Neural cell (in vitro differentiated cells): Measurements from ENCODE around the gene TMCC1. TPM values are rescaled to one million over a fixed set of nuclear protein-coding genes. Genes with fewer than 3 reads are reported as not detected.
A peak's percentile ranks its signal among the peaks of the same experiment; 100 is the strongest.

Source experiments
- H2AFZ ChIP-seq: fragments of 200-600, 300-800 bp; sonication (generic), shearing (Covaris generic); 2 replicates; pipeline ENCODE4 v1.6.0; 2014; ENCODE audit warnings: low read depth, mild to moderate bottlenecking, antibody characterized with exemption, low read length, moderate library complexity
- H3F3A ChIP-seq: fragments of 200-600 bp; shearing (Covaris generic); 2 replicates; pipeline ENCODE4 v1.6.1; 2016; ENCODE audit warnings: mild to moderate bottlenecking, moderate library complexity, mixed read lengths, antibody characterized with exemption, low read length; ENCODE audit not compliant: insufficient read depth, poor library complexity, severe bottlenecking
- H3K27ac ChIP-seq: fragments of 200-600, 300-800 bp; sonication (generic), shearing (Covaris generic); 2 replicates; pipeline ENCODE4 v1.5.1; 2014; ENCODE audit warnings: mild to moderate bottlenecking, low read length, moderate library complexity
- H3K27me3 ChIP-seq: fragments of 300-800, 200-600 bp; sonication (generic), shearing (Covaris generic); 2 replicates; pipeline ENCODE4 v1.6.0; 2014; ENCODE audit warnings: mild to moderate bottlenecking, low read depth, low read length, moderate library complexity; ENCODE audit not compliant: insufficient read depth
- H3K36me3 ChIP-seq: fragments of 300-800, 200-600 bp; sonication (generic), shearing (Covaris generic); 2 replicates; pipeline ENCODE4 v1.5.1; 2014; ENCODE audit warnings: mild to moderate bottlenecking, antibody characterized with exemption, low read length, moderate library complexity; ENCODE audit not compliant: insufficient read depth
- H3K4me2 ChIP-seq: fragments of 300-800, 200-600 bp; sonication (generic), shearing (Covaris generic); 2 replicates; pipeline ENCODE4 v1.6.0; 2014; ENCODE audit warnings: mild to moderate bottlenecking, low read length
- H3K4me3 ChIP-seq: fragments of 300-800, 200-600 bp; sonication (generic), shearing (Covaris generic); 2 replicates; pipeline ENCODE4 v1.5.1; 2014; ENCODE audit warnings: mild to moderate bottlenecking, low read length, moderate library complexity
- H3K79me2 ChIP-seq: fragments of 200-600 bp; shearing (Covaris generic); replicated peaks from 2 replicates; pipeline ENCODE4 v1.6.0; 2014; ENCODE audit warnings: mild to moderate bottlenecking, low read length, moderate library complexity; ENCODE audit not compliant: insufficient read depth
- H3K9ac ChIP-seq: fragments of 300-800, 200-600 bp; sonication (generic), shearing (Covaris generic); 2 replicates; pipeline ENCODE4 v1.6.1; 2016; ENCODE audit warnings: mild to moderate bottlenecking, low read length, mixed read lengths
- H3K9me2 ChIP-seq: fragments of 200-600 bp; shearing (Covaris generic); 2 replicates; pipeline ENCODE4 v1.6.1; 2016; ENCODE audit warnings: mild to moderate bottlenecking, low read length, mixed read lengths; ENCODE audit not compliant: insufficient read depth
- H3K9me3 ChIP-seq: fragments of 200-600, 300-800 bp; sonication (generic), shearing (Covaris generic); 2 replicates; pipeline ENCODE4 v1.6.1; 2016; ENCODE audit warnings: mild to moderate bottlenecking, mixed run types, low read length, moderate library complexity, mixed read lengths
- H4K20me1 ChIP-seq: fragments of 200-600 bp; shearing (Covaris generic); 2 replicates; pipeline ENCODE4 v1.6.1; 2016; ENCODE audit warnings: mild to moderate bottlenecking, mixed run types; ENCODE audit not compliant: insufficient read depth
- EP300 ChIP-seq: fragments of 450-650 bp; conservative IDR thresholded peaks from 2 replicates; pipeline ENCODE4 v1.6.1; 2014; ENCODE audit warnings: antibody characterized with exemption, mild to moderate bottlenecking, moderate library complexity; ENCODE audit not compliant: poor library complexity, severe bottlenecking
- EZH2 ChIP-seq: fragments of 200-600, 300-800 bp; shearing (Covaris generic), sonication (generic); IDR thresholded peaks from 2 replicates; pipeline ENCODE4 v1.6.1; 2014; ENCODE audit warnings: antibody characterized with exemption, low read length, borderline replicate concordance, mild to moderate bottlenecking; ENCODE audit not compliant: insufficient read depth, poor library complexity, severe bottlenecking
- MXI1 ChIP-seq: fragments of 450-650 bp; conservative IDR thresholded peaks from 2 replicates; pipeline ENCODE4 v1.6.1; 2014; ENCODE audit warnings: antibody characterized with exemption, mild to moderate bottlenecking; ENCODE audit not compliant: poor library complexity, severe bottlenecking
- POLR2AphosphoS5 ChIP-seq: IDR thresholded peaks from 2 replicates; pipeline ENCODE4 v1.6.1; 2012
- RAD21 ChIP-seq: fragments of 450-650 bp; conservative IDR thresholded peaks from 2 replicates; pipeline ENCODE4 v1.6.1; 2014; ENCODE audit warnings: antibody characterized with exemption, mild to moderate bottlenecking, moderate library complexity
- SMC3 ChIP-seq: fragments of 450-650 bp; conservative IDR thresholded peaks from 2 replicates; pipeline ENCODE4 v1.6.1; 2014; ENCODE audit warnings: antibody characterized with exemption, mild to moderate bottlenecking, moderate library complexity; ENCODE audit not compliant: poor library complexity
- TAF1 ChIP-seq: IDR thresholded peaks from 2 replicates; pipeline ENCODE4 v1.6.1; 2012; ENCODE audit warnings: low read depth
- polyA plus RNA-seq: library from polyadenylated mRNA; depleted of rRNA; stranded (reverse); fragments of >200 nt; gene quantifications from 2 replicates; pipeline ENCODE4 v1.2.3, GENCODE V29; 2014
- TF ChIP-seq, protein P1 (sequence below): IDR thresholded peaks from 2 replicates; pipeline ENCODE4 v1.6.1; 2012; ENCODE audit warnings: borderline replicate concordance
- TF ChIP-seq, protein P2 (sequence below): fragments of 450-650 bp; IDR thresholded peaks from 2 replicates; pipeline ENCODE4 v1.5.1; 2014; ENCODE audit warnings: antibody characterized with exemption, mild to moderate bottlenecking, moderate library complexity; ENCODE audit not compliant: poor library complexity, severe bottlenecking

The TMCC1 gene
- polyA plus RNA-seq, 1 donor from 2014 or later, result 25.0 TPM

DNA sequence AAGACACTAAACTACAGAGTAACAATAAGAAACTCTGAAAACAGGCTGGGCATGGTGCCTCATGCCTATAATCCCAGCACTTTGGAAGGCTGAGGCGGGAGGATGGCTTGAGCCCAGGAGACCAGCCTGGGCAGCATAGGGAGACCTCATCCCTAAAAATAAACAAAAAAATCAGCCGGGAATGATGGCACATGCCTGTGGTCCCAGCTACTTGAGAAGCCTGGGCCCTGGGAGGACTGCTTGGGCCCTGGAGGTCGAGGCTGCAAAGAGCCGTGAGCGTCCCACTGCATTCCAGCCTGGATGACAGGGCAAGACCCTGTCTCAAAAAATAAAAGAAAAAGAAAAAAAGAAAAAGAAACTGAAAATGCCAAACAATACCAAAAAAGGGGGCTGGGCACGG, 55.4 kb downstream of the TMCC1 start:
- H3K4me2 ChIP-seq, result no peak overlapping the region
- H3K36me3 ChIP-seq, result no peaks in the 10 kb centered on the region
- H4K20me1 ChIP-seq, result no peaks in the 10 kb centered on the region
- no peaks in the 10 kb centered on the region for H3K9me2 ChIP-seq
- H3K9me3 ChIP-seq, result no peaks in the 10 kb centered on the region
- no peaks in the 10 kb centered on the region for H3F3A ChIP-seq
- peak overlapping the region; percentile 69 for H3K9ac ChIP-seq
- peak overlapping the region; percentile 95 for H3K27ac ChIP-seq
- no peaks in the 10 kb centered on the region for H3K27me3 ChIP-seq
- TF ChIP-seq POLR2AphosphoS5 (no peak), SMC3 (no peak), EP300 (no peak), MXI1 (no peak), TAF1 (no peak), RAD21 (no peak), EZH2 (no peak)
- TF ChIP-seq, protein P1, sequence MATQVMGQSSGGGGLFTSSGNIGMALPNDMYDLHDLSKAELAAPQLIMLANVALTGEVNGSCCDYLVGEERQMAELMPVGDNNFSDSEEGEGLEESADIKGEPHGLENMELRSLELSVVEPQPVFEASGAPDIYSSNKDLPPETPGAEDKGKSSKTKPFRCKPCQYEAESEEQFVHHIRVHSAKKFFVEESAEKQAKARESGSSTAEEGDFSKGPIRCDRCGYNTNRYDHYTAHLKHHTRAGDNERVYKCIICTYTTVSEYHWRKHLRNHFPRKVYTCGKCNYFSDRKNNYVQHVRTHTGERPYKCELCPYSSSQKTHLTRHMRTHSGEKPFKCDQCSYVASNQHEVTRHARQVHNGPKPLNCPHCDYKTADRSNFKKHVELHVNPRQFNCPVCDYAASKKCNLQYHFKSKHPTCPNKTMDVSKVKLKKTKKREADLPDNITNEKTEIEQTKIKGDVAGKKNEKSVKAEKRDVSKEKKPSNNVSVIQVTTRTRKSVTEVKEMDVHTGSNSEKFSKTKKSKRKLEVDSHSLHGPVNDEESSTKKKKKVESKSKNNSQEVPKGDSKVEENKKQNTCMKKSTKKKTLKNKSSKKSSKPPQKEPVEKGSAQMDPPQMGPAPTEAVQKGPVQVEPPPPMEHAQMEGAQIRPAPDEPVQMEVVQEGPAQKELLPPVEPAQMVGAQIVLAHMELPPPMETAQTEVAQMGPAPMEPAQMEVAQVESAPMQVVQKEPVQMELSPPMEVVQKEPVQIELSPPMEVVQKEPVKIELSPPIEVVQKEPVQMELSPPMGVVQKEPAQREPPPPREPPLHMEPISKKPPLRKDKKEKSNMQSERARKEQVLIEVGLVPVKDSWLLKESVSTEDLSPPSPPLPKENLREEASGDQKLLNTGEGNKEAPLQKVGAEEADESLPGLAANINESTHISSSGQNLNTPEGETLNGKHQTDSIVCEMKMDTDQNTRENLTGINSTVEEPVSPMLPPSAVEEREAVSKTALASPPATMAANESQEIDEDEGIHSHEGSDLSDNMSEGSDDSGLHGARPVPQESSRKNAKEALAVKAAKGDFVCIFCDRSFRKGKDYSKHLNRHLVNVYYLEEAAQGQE, result no peak
- TF ChIP-seq, protein P2, sequence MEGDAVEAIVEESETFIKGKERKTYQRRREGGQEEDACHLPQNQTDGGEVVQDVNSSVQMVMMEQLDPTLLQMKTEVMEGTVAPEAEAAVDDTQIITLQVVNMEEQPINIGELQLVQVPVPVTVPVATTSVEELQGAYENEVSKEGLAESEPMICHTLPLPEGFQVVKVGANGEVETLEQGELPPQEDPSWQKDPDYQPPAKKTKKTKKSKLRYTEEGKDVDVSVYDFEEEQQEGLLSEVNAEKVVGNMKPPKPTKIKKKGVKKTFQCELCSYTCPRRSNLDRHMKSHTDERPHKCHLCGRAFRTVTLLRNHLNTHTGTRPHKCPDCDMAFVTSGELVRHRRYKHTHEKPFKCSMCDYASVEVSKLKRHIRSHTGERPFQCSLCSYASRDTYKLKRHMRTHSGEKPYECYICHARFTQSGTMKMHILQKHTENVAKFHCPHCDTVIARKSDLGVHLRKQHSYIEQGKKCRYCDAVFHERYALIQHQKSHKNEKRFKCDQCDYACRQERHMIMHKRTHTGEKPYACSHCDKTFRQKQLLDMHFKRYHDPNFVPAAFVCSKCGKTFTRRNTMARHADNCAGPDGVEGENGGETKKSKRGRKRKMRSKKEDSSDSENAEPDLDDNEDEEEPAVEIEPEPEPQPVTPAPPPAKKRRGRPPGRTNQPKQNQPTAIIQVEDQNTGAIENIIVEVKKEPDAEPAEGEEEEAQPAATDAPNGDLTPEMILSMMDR, result no peak
- peaks cover 45% of the 10 kb centered on the region for H3K79me2 ChIP-seq
- no peak overlapping the region for H2AFZ ChIP-seq
- H3K4me3 ChIP-seq, result peak overlapping the region; percentile 60

DNA sequence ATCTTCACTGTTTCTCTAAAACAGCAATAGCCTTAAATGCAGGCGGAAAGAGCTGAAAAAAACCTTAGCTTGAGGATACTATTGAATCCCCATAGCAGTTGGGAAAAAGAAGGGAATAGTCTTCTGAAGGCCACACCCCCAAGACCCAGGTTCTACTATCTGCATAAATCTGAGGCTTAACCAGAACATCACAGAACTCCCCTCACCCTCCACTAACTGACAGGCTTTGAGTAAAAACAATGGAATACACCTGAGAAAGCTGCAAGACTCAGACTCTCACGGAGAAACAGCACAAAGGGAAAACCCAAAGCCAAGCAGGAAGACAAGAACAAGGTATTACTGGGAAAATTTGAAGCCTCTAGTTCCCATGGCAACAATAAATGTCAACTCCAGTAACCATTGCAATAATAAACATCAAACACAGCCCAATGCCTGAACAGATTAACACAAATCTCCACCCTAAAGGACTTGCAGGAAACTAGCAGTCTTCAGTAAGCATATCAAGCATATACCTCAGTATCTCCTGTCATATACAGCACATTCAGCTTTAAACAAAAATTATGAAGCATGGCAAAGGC, 56.4 kb downstream of the TMCC1 start:
- no peaks in the 10 kb centered on the region for H4K20me1 ChIP-seq
- peak overlapping the region; percentile 76 for H3K4me2 ChIP-seq
- H3K79me2 ChIP-seq, result peaks cover 50% of the 10 kb centered on the region
- H3K27ac ChIP-seq, result peak overlapping the region; percentile 95
- no peaks in the 10 kb centered on the region for H3K36me3 ChIP-seq
- peak overlapping the region; percentile 80 for H2AFZ ChIP-seq
- peak overlapping the region; percentile 60 for H3K4me3 ChIP-seq
- H3K9me2 ChIP-seq, result no peaks in the 10 kb centered on the region
- no peaks in the 10 kb centered on the region for H3F3A ChIP-seq
- H3K9ac ChIP-seq, result peak overlapping the region; percentile 69
- no peaks in the 10 kb centered on the region for H3K27me3 ChIP-seq
- no peaks in the 10 kb centered on the region for H3K9me3 ChIP-seq
- TF ChIP-seq, protein P1, result peak; percentile 86
- TF ChIP-seq, protein P2, result no peak
- no peak for TF ChIP-seq RAD21
- TF ChIP-seq EZH2, result no peak
- peak; percentile 54 for TF ChIP-seq MXI1
- peak; percentile 73 for TF ChIP-seq POLR2AphosphoS5
- peak; percentile 63 for TF ChIP-seq EP300
- peak; percentile 40 for TF ChIP-seq TAF1
- no peak for TF ChIP-seq SMC3
